ENCODE results near the gene FGF3.

Gene FGF3

DNA sequence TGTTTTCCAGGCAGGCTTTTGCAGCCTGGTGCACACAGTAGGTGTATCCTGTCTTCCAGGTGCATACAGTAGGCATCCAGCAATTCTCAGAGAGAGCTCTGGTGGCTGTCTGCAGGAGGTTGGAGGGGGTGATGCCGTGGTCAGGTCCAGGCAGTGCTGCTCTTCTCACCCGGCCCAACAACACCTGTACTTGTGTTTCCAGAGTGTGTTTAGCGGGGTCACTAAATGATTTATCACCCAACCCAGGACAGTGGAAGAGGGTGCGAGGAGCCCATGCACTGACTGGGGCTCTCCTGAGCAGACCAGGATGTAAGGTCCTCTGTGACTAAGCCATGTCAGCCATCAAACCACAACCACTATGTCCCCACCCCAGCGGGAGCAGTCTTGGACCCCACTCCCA is 18.6 kb upstream of the FGF3 start:
- H3K4me3 ChIP-seq (replicated peaks; ENCODE audit: low read depth, low read length): no peak overlapping the region
- no peak for DNase-seq (ENCODE audit: extremely low read depth, low read depth)
- TF ChIP-seq, protein P1, sequence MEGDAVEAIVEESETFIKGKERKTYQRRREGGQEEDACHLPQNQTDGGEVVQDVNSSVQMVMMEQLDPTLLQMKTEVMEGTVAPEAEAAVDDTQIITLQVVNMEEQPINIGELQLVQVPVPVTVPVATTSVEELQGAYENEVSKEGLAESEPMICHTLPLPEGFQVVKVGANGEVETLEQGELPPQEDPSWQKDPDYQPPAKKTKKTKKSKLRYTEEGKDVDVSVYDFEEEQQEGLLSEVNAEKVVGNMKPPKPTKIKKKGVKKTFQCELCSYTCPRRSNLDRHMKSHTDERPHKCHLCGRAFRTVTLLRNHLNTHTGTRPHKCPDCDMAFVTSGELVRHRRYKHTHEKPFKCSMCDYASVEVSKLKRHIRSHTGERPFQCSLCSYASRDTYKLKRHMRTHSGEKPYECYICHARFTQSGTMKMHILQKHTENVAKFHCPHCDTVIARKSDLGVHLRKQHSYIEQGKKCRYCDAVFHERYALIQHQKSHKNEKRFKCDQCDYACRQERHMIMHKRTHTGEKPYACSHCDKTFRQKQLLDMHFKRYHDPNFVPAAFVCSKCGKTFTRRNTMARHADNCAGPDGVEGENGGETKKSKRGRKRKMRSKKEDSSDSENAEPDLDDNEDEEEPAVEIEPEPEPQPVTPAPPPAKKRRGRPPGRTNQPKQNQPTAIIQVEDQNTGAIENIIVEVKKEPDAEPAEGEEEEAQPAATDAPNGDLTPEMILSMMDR (IDR thresholded peaks at IDR 0.05; ENCODE audit: low read depth, low read length, missing control alignments): no peak

DNA sequence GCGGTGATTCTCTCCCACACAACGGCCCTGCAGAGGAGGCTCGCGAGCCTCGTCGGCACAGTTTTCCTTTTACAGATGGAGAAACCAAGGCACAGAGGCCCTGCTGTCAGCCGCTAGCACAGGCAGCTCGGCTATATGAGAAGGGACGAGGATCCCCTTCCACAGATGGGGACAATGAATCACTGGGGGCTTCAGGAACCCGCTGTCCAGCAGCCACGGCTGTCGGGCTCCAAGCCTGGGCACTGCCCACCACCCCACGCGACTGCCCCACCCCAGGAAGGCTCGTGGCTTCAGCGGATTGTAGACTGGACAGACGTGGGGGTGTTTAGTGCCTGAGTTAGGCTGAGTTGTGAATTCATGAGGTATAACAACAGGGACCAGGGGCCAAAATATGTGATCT is 17.2 kb upstream of the FGF3 start:
- TF ChIP-seq, protein P1 (IDR thresholded peaks at IDR 0.05; ENCODE audit: low read depth, low read length, missing control alignments): no peak
- H3K4me3 ChIP-seq (replicated peaks; ENCODE audit: low read depth, low read length): no peak overlapping the region
- no peak for DNase-seq (ENCODE audit: extremely low read depth, low read depth)

DNA sequence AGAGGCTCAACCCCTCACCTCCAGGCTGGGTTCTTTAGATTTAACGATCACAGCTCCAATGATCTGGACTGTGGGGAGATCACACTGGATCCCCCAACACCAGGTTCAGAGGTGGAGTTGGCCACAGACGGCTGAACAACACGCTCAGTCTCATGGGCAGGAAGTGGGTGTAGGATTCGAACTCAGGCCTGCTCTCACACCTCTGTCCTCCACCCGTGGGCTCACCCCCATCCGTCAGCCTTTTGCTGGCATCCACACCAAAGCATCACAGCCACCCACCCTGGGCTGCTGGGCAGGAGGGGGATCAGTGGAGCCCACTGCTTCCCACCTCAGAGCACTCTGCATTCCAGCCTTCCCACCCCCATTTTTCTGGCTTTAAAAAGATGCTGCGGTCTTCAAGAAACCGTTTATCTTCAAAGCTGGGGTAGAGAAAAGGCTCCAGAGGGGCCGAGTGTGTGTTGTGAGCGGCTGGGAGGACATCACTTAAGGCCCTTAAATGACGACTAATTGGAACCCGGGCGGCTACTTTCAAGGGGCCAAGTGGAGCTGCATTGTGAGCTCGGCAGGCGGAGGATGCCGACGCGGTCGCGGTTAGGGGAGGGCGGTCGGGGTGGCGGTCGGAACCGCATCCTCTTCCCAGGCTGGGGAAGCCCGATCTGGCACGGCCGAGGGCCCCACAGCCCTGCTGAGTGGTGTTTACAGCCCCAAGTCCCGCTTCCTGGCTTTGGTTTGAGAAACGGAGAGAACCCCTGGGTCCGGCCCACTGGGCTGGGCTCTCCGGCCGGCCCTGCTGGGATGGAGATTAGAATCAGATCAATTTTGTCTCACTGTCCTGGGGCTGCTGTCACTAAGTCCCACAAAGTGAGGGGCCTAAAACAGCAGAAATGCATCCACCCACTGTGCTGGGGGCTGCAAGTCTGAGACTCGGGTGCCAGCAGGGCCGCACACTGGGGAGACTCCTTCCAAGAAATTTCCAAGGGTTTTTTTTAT is 15.9 kb upstream of the FGF3 start:
- TF ChIP-seq, protein P1 (IDR thresholded peaks at IDR 0.05; ENCODE audit: low read depth, low read length, missing control alignments): no peak
- DNase-seq (ENCODE audit: extremely low read depth, low read depth): no peak
- no peak overlapping the region for H3K4me3 ChIP-seq (replicated peaks; ENCODE audit: low read depth, low read length)

DNA sequence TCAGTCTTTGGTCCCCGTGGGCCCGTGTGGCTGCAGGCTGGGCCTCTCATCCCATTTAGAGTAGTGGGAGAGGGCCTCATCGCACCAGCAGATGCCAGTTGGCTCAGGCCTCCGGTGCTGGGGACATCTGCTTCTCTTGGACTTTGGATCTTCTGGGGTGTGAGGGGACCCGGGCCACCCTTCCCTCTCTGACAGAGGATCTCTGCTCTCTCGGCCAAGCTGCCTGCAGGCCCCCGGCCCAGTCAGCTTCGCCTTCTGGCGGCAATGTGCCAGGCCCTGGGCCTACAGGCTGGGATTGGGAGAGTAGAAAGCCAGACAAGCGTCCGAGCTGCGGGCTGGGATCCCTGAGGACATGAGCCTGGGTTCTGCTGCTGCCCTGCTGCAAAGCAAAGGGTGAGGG is 15.0 kb upstream of the FGF3 start:
- no peak overlapping the region for H3K4me3 ChIP-seq (replicated peaks; ENCODE audit: low read depth, low read length)
- TF ChIP-seq, protein P1 (IDR thresholded peaks at IDR 0.05; ENCODE audit: low read depth, low read length, missing control alignments): no peak
- DNase-seq (ENCODE audit: extremely low read depth, low read depth): no peak

DNA sequence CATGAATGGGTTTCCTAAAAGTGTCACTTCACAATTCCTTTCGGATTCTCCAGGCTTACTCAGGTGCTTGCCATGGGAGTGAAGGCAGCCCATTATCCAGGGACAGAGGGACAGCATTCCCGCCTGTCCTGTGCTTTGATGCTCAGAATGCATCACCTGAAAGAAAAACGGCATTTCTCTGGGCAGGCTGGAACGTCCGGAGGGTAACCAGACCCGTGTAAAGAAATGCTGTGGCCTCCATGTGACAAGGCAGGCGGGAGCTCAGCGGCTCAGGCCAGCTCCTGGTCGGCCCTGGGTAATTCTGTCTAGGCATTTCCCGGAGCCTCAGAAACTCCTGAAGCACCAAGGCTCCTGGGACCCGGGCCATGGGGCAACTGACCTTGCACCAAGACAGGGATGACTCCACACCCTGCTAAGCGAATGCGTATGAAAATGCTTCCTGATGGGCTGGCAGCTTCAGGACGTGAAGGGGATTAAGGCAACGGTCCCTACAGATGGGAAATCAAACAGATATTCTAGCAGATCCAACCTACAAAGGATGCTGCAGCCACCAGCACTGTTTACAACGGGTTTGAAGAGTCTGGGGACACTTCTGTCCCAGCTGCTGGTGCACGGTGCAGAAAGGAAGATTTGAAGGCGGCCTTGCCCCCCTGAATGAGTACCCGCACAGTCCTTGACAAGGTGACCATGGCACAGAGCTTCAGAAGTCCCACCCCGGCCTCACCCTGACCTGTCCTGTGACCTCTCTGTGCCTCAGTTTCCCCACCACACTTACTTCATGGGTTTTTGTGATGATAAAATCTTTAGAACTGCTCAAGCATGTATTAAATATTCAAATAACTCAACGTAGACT is 13.6 kb upstream of the FGF3 start:
- TF ChIP-seq, protein P1 (IDR thresholded peaks at IDR 0.05; ENCODE audit: low read depth, low read length, missing control alignments): no peak
- no peak for DNase-seq (ENCODE audit: extremely low read depth, low read depth)
- H3K4me3 ChIP-seq (replicated peaks; ENCODE audit: low read depth, low read length): no peak overlapping the region

DNA sequence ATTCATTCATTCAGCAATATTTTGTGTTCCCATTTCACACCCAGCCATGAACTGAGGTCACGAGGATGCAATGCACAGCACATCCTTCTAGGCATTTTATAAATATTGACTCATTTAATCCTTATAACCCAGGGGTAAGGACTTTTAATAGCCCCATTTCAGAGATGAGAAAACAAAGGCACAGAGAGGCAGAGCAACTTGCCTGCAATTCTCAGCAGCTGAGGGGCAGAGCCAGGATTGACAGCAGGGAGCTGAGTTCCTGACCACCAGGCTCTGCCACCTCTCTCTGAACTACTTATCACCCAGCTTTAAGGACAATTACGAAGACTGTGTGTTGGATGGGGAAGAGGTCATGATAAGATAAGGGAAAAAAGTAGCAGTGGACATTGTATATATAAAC is 12.8 kb upstream of the FGF3 start:
- H3K4me3 ChIP-seq (replicated peaks; ENCODE audit: low read depth, low read length): no peak overlapping the region
- no peak for DNase-seq (ENCODE audit: extremely low read depth, low read depth)
- TF ChIP-seq, protein P1 (IDR thresholded peaks at IDR 0.05; ENCODE audit: low read depth, low read length, missing control alignments): no peak

All from HFF-Myc (cell line).